ENCODE results near the gene MAP7. TPM values are rescaled to one million over a fixed set of nuclear protein-coding genes. Genes with fewer than 3 reads are reported as not detected.

Gene MAP7
- total and polyA plus RNA-seq, 2 of the 13 experiments (the other 11 are each of a cell fraction or from before 2014, with no cell fraction given), result 0.04 TPM; not detected in 1

- FAIRE-seq, result no peak
- WGBS (ENCODE audit: low lambda C conversion rate), result 3% methylated on average over 1 of the region's 1 CpG
- Histone ChIP-seq H3K9ac (ENCODE audit: insufficient read depth, low read depth, low read length) (no peak overlapping the region), H3K27ac (ENCODE audit: extremely low read length, insufficient read depth, low read length) (no peak overlapping the region), H4K20me1 (ENCODE audit: insufficient read depth, low read length) (no peaks in the 10 kb centered on the region), H3K4me2 (ENCODE audit: low read depth, low read length) (no peak overlapping the region), H3K27me3 (ENCODE audit: control insufficient read depth in 1 of 2, insufficient read depth in 2 of 2, low read length in 2 of 2) (no peaks in the 10 kb centered on the region), H3K79me2 (ENCODE audit: insufficient read depth, low read length) (no peaks in the 10 kb centered on the region), H2AFZ (ENCODE audit: low read length) (no peak overlapping the region), H3K4me3 (replicated peaks in 1 of 3; ENCODE audit: insufficient read depth in 1 of 3, low read depth in 2 of 3, low read length in 3 of 3) (no peak overlapping the region), H3K36me3 (replicated peaks in 1 of 2; ENCODE audit: control insufficient read depth in 1 of 2, insufficient read depth in 2 of 2, low read length in 2 of 2) (no peaks in the 10 kb centered on the region), H3K4me1 (ENCODE audit: insufficient read depth, low read length) (no peaks in the 10 kb centered on the region), H3K9me3 (ENCODE audit: low read length) (no peaks in the 10 kb centered on the region)
- no TSS peak for BruUV-seq (replicated peaks)
- no peak for TF ChIP-seq KLF16 (CRISPR knock-in tag; IDR thresholded peaks at IDR 0.05)
- TF ChIP-seq HMG20B (CRISPR knock-in tag; conservative IDR thresholded peaks at IDR 0.05), result no peak
- TF ChIP-seq NFE2 (CRISPR knock-in tag; IDR thresholded peaks at IDR 0.05), result no peak
- TF ChIP-seq NR0B2 (CRISPR knock-in tag; IDR thresholded peaks at IDR 0.05), result no peak
- TF ChIP-seq HDAC6 (IDR thresholded peaks at IDR 0.05; ENCODE audit: low read depth, low read length), result no peak
- no peak for TF ChIP-seq ZFP90 (CRISPR knock-in tag; IDR thresholded peaks at IDR 0.05; ENCODE audit: borderline replicate concordance)
- no peak for TF ChIP-seq MEIS1 (CRISPR knock-in tag; IDR thresholded peaks at IDR 0.05; ENCODE audit: borderline replicate concordance)
- no peak for TF ChIP-seq HNRNPUL1 (IDR thresholded peaks at IDR 0.05; ENCODE audit: low read depth, low read length)
- TF ChIP-seq ZFX (CRISPR knock-in tag; IDR thresholded peaks at IDR 0.05; ENCODE audit: low read depth), result no peak
- TF ChIP-seq ZNF580 (CRISPR knock-in tag; IDR thresholded peaks at IDR 0.05; ENCODE audit: borderline replicate concordance, low read depth), result no peak
- TF ChIP-seq FOXJ3 (CRISPR knock-in tag; IDR thresholded peaks at IDR 0.05; ENCODE audit: borderline replicate concordance), result no peak
- no peak for TF ChIP-seq ZNF251 (CRISPR knock-in tag; IDR thresholded peaks at IDR 0.05)
- TF ChIP-seq TSC22D2 (CRISPR knock-in tag; IDR thresholded peaks at IDR 0.05; ENCODE audit: borderline replicate concordance), result no peak
- TF ChIP-seq ZNF350 (CRISPR knock-in tag; IDR thresholded peaks at IDR 0.05; ENCODE audit: borderline replicate concordance, low read depth), result no peak
- no peak for TF ChIP-seq ARID5B (CRISPR knock-in tag; IDR thresholded peaks at IDR 0.05)
- TF ChIP-seq PRMT3 (CRISPR knock-in tag; IDR thresholded peaks at IDR 0.05; ENCODE audit: borderline replicate concordance, low read depth), result no peak
- TF ChIP-seq ZNF766 (CRISPR knock-in tag; IDR thresholded peaks at IDR 0.05; ENCODE audit: borderline replicate concordance), result no peak
- no peak for TF ChIP-seq TEAD2 (CRISPR knock-in tag; IDR thresholded peaks at IDR 0.05)
- TF ChIP-seq ZNF281 (CRISPR knock-in tag; IDR thresholded peaks at IDR 0.05; ENCODE audit: borderline replicate concordance), result no peak
- ChIA-PET POLR2A (no interaction called here), CTCF (ENCODE audit: low intra/inter-chr PET ratio, low total read pairs) (no interaction called here)
- in situ Hi-C loops (cut with HindIII; ENCODE audit: extremely low pct_ligation_motif_present, low pct_unique_long_range_greater_than_20kb) (no loop called here), intact Hi-C loops (cut with micrococcal nuclease; ENCODE audit: unreplicated experiment) (no loop called here)
- DNase-seq (ENCODE audit: low spot score), result no peak
- ATAC-seq, result no peak
These were observed 78.3 kb downstream of the MAP7 start for GRCh38 chr6:136471922-136472321.

All from HepG2 (cell line).